ENCODE measurements around the gene JAZF1. TPM values are rescaled to one million over a fixed set of nuclear protein-coding genes. Genes with fewer than 3 reads are reported as not detected.

The JAZF1 gene
- total RNA-seq, result 9.8 and 11.1 TPM in 2 replicates

DNA sequence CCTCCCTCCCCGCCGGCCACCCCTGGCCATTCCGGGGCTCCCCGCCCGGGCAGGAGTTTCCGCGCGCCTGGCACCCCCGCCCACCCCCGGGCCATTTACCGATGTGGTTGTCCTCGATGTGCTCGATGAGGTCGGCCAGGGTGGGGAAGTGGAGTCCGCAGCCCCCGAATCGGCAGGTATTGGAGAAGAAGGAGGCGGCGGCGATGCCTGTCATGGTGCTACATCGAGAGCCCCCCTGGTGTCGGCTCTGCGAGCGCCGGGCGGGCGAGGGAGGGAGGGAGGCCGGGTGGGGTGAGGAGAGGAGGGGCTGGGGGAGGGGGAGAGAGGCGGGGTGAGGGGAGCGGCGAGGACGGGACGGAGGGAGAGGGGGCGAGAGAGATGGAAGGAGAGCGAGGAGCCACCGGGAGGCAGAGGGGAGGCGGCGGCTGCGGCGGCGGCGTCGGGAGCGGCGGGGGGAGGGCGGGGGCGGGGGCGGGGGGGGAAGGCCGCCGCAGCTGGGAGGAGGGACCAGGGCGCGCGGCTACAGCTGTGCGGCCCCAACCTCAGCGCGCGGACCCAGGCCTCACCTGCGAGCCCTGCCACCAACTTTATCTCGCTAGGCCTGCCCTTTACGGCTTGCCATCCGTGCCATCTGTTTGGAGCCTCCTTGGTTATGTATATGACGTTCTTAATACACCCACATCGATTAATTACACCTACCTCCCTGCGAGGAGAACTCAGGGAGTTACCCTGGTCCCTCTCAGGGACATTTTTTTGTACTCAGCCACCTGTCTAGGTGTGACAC is at the start of gene JAZF1:
Gene JAZF1 (minus strand): TSS at position 432 of the 784 bp plus-strand sequence.

Small RNAs within 50 kb of the gene (small RNA-seq; reads per million reads assigned to genes)
- not detected for gene RNU6-979P

Other genes with a start within 250 kb of the JAZF1 start
- 5.9 and 6.9 TPM in 2 replicates for gene CREB5, start 231.7 kb upstream of the JAZF1 start, total RNA-seq

Data from thoracic aorta endothelial cell (primary cell).